Islet precursor cell (in vitro differentiated cells): Measurements from ENCODE around the gene FGFR2.

Experiments used
- DNase-seq: peaks from one replicate; pipeline ENCODE4 v3.0.0-alpha.2; 2018

The FGFR2 gene

GRCh38 chr10:121484401-121484800 is 113.8 kb downstream of the FGFR2 start:
- DNase-seq = no peak

- DNase-seq = no peak
These were observed 117.1 kb downstream of the FGFR2 start for GRCh38 chr10:121481180-121481579.

- no peak for DNase-seq
These were observed 119.7 kb downstream of the FGFR2 start for GRCh38 chr10:121478556-121478955.

- DNase-seq = no peak
These were observed 128.2 kb downstream of the FGFR2 start for GRCh38 chr10:121469797-121470606.

GRCh38 chr10:121468726-121469125 is 129.5 kb downstream of the FGFR2 start:
- no peak for DNase-seq

- DNase-seq = no peak
These were observed 131.8 kb downstream of the FGFR2 start for GRCh38 chr10:121466424-121466823.

- no peak for DNase-seq
These were observed 133.0 kb downstream of the FGFR2 start for GRCh38 chr10:121465215-121465614.

GRCh38 chr10:121464517-121464916 is 133.7 kb downstream of the FGFR2 start:
- no peak for DNase-seq

GRCh38 chr10:121462955-121463354 is 135.3 kb downstream of the FGFR2 start:
- no peak for DNase-seq

- no peak for DNase-seq
These were observed 136.0 kb downstream of the FGFR2 start for GRCh38 chr10:121462281-121462680.

- no peak for DNase-seq
These were observed 136.9 kb downstream of the FGFR2 start for GRCh38 chr10:121461307-121461706.

- DNase-seq = no peak
These were observed 137.5 kb downstream of the FGFR2 start for GRCh38 chr10:121460733-121461132.

- DNase-seq = no peak
These were observed 138.4 kb downstream of the FGFR2 start for GRCh38 chr10:121459622-121460453.

GRCh38 chr10:121459279-121459621 is 139.0 kb downstream of the FGFR2 start:
- no peak for DNase-seq

- DNase-seq = no peak
These were observed 140.5 kb downstream of the FGFR2 start for GRCh38 chr10:121457729-121458128.

GRCh38 chr10:121455377-121455776 is 142.9 kb downstream of the FGFR2 start:
- peak; percentile 90 for DNase-seq

GRCh38 chr10:121454781-121455180 is 143.5 kb downstream of the FGFR2 start:
- no peak for DNase-seq

- no peak for DNase-seq
These were observed 145.1 kb downstream of the FGFR2 start for GRCh38 chr10:121453160-121453559.

- DNase-seq = no peak
These were observed 145.7 kb downstream of the FGFR2 start for GRCh38 chr10:121452581-121452980.

- peak; percentile 63 for DNase-seq
These were observed 148.0 kb downstream of the FGFR2 start for GRCh38 chr10:121450247-121450646.

- no peak for DNase-seq
These were observed 148.7 kb downstream of the FGFR2 start for GRCh38 chr10:121449482-121449924.

GRCh38 chr10:121448766-121449421 is 149.3 kb downstream of the FGFR2 start:
- no peak for DNase-seq

GRCh38 chr10:121444520-121445165 is 153.6 kb downstream of the FGFR2 start:
- DNase-seq = no peak
